SK-N-DZ (cell line): ENCODE results near the gene CLP1.

Experiments
- small RNA-seq, 2 experiments: library from RNA; depleted of rRNA; stranded (forward); fragments of <200 nt; gene quantifications; one replicate each; pipeline ENCODE3, GENCODE V24; 2014

Gene CLP1

Small RNAs within 50 kb of the gene (small RNA-seq; reads per million reads assigned to genes)
- 51.3 to 752 reads per million in 2 experiments for gene MIR130A
